ENCODE results near the gene TCF4.

Gene TCF4

GRCh38 chr18:55466789-55467188 is 121.2 kb downstream of the TCF4 start:
- no peak for DNase-seq

- DNase-seq: no peak
These were observed 122.7 kb downstream of the TCF4 start for GRCh38 chr18:55465313-55465712.

- no peak for DNase-seq
These were observed 123.4 kb downstream of the TCF4 start for GRCh38 chr18:55464581-55464980.

- no peak for DNase-seq
These were observed 125.3 kb downstream of the TCF4 start for GRCh38 chr18:55462652-55463051.

GRCh38 chr18:55461848-55462247 is 126.1 kb downstream of the TCF4 start:
- no peak for DNase-seq

- no peak for DNase-seq
These were observed 129.4 kb downstream of the TCF4 start for GRCh38 chr18:55458456-55459203.

- no peak for DNase-seq
These were observed 131.0 kb downstream of the TCF4 start for GRCh38 chr18:55457028-55457427.

- DNase-seq: no peak
These were observed 132.1 kb downstream of the TCF4 start for GRCh38 chr18:55455938-55456337.

- no peak for DNase-seq
These were observed 134.8 kb downstream of the TCF4 start for GRCh38 chr18:55453186-55453585.

GRCh38 chr18:55452123-55452611 is 135.8 kb downstream of the TCF4 start:
- DNase-seq: no peak

- DNase-seq: no peak
These were observed 138.4 kb downstream of the TCF4 start for GRCh38 chr18:55449412-55450140.

- no peak for DNase-seq
These were observed 139.6 kb downstream of the TCF4 start for GRCh38 chr18:55448420-55448819.

GRCh38 chr18:55447672-55448018 is 140.3 kb downstream of the TCF4 start:
- no peak for DNase-seq

GRCh38 chr18:55446996-55447671 is 140.9 kb downstream of the TCF4 start:
- DNase-seq: no peak

- DNase-seq: no peak
These were observed 143.5 kb downstream of the TCF4 start for GRCh38 chr18:55444536-55444935.

GRCh38 chr18:55443776-55444175 is 144.2 kb downstream of the TCF4 start:
- no peak for DNase-seq

GRCh38 chr18:55442561-55442960 is 145.4 kb downstream of the TCF4 start:
- no peak for DNase-seq

GRCh38 chr18:55440988-55441387 is 147.0 kb downstream of the TCF4 start:
- no peak for DNase-seq

GRCh38 chr18:55439056-55439455 is 148.9 kb downstream of the TCF4 start:
- DNase-seq: no peak

- no peak for DNase-seq
These were observed 152.4 kb downstream of the TCF4 start for GRCh38 chr18:55435592-55435991.

- no peak for DNase-seq
These were observed 154.3 kb downstream of the TCF4 start for GRCh38 chr18:55433648-55434047.

GRCh38 chr18:55433140-55433539 is 154.9 kb downstream of the TCF4 start:
- DNase-seq: no peak

GRCh38 chr18:55432307-55433040 is 155.5 kb downstream of the TCF4 start:
- no peak for DNase-seq
